ENCODE results near the gene C1QTNF8.
"Not testable (repeated sequence)": the region's sequence is repeated elsewhere in the genome, so short reads cannot be mapped to it uniquely, and the experiment has no call there.

The C1QTNF8 gene

GRCh38 chr16:1089822-1090619, 6.0 kb downstream of the C1QTNF8 start:
- H3K27ac ChIP-seq, result peak overlapping the region; percentile 24; the same call in 1 of the 2 replicates
- TF ChIP-seq ZFX (IDR thresholded peaks at IDR 0.05) (no peak), CTCF (conservative IDR thresholded peaks at IDR 0.05) (no peak; the same call in 1 of the 2 replicates)

- TF ChIP-seq ZFX (IDR thresholded peaks at IDR 0.05), result no peak
- TF ChIP-seq CTCF (conservative IDR thresholded peaks at IDR 0.05), result no peak
Measured at GRCh38 chr16:1089439-1089821, 6.6 kb downstream of the C1QTNF8 start.

GRCh38 chr16:1088295-1089170, 7.5 kb downstream of the C1QTNF8 start:
- no peak overlapping the region for H3K27ac ChIP-seq
- TF ChIP-seq CTCF (conservative IDR thresholded peaks at IDR 0.05), result no peak

More at GRCh38 chr16:1089439-1089821, 6.6 kb downstream of the C1QTNF8 start:
- peak overlapping the region; percentile 24 for H3K27ac ChIP-seq

- not testable (repeated sequence) for H3K27ac ChIP-seq
Measured at GRCh38 chr16:1086443-1086842, 9.6 kb downstream of the C1QTNF8 start.

GRCh38 chr16:1084971-1085370, 11.1 kb downstream of the C1QTNF8 start:
- TF ChIP-seq CTCF (conservative IDR thresholded peaks at IDR 0.05) (no peak), ZFX (IDR thresholded peaks at IDR 0.05) (no peak)
- H3K27ac ChIP-seq, result no peak overlapping the region

GRCh38 chr16:1082952-1083675, 12.9 kb downstream of the C1QTNF8 start:
- no peak for TF ChIP-seq CTCF (conservative IDR thresholded peaks at IDR 0.05)
- 0 out of 2 replicates have a peak, but pooled peaks have one; percentile 45 for TF ChIP-seq ZFX (IDR thresholded peaks at IDR 0.05)
- H3K27ac ChIP-seq, result peak overlapping the region; percentile 70

GRCh38 chr16:1082266-1082951, 13.6 kb downstream of the C1QTNF8 start:
- TF ChIP-seq CTCF (conservative IDR thresholded peaks at IDR 0.05) (no peak), ZFX (IDR thresholded peaks at IDR 0.05) (no peak)
- H3K27ac ChIP-seq, result peak overlapping the region; percentile 70
